HL-60/S4 treated with retinoic acid at 250 ng/mL for 4 days and 3 days (cell line): ENCODE measurements around the gene DENND1B.

ENCODE experiments used
- in situ Hi-C: fragments of 300-500 bp; cut with MboI; formaldehyde crosslinking; loops from 2 replicates; pipeline ENCODE4 v1.7.0; 2022; ENCODE audit warnings: low sequenced_read_pairs

The DENND1B gene

GRCh38 chr1:197481101-197481500, 294.2 kb downstream of the DENND1B start:
- in situ Hi-C loops = no loop called here

- in situ Hi-C loops = no loop called here
Observed at GRCh38 chr1:197480446-197480845, 294.8 kb downstream of the DENND1B start.

DNA sequence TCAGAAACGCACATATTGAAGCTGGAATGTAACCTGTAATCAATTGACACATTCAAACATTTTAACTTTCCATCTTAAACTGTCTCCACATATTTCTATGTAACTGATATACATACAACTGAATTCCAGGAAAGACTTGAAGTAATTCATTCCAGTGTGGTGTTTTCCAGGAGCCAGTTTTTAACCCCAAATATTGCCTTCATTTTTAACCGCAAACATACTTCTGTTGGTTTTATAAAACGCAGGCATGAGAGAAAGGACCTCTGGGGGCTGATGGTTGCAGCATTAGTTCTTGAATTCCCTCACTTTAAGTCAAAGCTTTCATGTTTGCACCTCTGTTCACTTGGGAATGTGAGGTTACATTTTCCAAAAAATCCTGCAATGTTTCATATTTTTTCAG, 303.1 kb downstream of the DENND1B start:
- in situ Hi-C loops = no loop called here

GRCh38 chr1:197471248-197471985, 303.9 kb downstream of the DENND1B start:
- in situ Hi-C loops = no loop called here

DNA sequence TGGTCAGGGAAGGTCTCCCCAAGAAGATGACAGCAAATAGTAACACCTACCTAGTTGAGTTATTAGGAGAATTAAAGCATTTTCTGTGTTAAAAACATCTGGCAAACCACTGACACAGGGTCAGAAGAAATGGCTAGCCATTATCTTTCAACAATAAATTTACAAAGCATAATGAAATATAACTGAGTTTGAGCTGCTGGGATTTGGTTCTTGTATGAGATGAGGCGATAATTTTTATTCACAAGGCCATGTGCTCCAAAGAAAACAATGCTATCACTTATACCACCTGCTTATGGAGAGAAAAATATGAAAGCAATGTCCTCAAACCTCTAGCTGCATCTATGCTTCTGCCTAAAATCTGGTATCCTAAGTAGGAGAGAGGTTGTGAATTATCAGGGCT, 304.9 kb downstream of the DENND1B start:
- in situ Hi-C loops = no loop called here

DNA sequence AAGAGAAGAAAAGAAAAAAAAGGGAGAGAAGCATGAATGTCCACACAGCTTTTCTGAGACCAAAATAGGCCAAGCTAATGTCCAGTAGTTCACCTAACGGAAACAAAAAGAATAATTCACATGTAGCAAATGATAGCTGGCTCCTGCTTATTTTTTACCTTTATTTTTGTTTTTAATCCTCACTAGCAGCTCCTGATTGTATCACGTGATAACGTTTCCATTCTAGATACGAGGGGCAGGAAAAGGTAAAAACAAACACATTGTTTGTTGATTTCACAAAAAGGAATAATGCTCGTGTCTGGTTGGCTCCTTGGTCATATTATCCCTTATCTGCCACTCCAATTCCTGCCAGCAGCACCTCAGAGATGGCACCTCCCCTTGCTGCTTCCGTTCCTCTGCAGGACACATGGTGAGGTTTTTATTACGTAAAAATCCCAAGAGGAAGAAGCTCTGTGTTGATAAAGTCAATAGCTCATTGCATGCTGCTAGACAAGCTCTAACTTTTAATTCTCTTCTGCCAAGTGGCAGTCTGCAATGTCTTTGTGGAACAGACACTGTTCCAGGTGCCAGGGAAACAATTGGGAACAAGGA, 305.6 kb downstream of the DENND1B start:
- in situ Hi-C loops = no loop called here

DNA sequence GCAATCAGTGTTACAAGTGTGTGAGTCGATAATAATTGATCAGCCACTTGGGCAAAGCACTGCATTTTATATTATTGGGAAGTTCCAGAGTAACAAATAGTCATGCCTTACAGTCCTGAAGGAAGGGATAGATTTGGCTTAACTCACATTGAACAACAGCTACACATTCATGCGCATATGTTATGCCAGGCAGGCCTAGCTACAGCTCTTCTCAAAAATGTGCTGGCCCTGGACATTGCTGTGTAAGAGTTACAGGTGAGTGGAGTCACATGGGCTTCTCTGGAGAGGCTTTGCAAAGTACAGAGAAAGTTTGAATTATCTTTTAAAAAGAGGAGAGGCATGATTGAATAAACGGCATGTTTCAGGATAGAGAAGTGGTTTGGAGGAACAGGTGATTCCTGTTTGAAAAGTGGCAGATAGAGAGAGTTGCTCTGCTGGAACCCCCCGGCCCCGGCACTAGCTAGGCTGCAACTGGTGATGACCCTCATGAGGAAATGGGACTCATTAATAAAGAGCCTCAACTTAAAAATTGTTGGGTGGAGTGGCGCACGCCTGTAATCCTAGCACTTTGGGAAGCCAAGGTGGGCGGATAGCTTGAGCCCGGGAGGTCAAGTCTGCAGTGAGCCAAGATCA, 306.6 kb downstream of the DENND1B start:
- in situ Hi-C loops = no loop called here

GRCh38 chr1:197467881-197468280, 307.4 kb downstream of the DENND1B start:
- in situ Hi-C loops = no loop called here

GRCh38 chr1:197466813-197467212, 308.5 kb downstream of the DENND1B start:
- in situ Hi-C loops = no loop called here

DNA sequence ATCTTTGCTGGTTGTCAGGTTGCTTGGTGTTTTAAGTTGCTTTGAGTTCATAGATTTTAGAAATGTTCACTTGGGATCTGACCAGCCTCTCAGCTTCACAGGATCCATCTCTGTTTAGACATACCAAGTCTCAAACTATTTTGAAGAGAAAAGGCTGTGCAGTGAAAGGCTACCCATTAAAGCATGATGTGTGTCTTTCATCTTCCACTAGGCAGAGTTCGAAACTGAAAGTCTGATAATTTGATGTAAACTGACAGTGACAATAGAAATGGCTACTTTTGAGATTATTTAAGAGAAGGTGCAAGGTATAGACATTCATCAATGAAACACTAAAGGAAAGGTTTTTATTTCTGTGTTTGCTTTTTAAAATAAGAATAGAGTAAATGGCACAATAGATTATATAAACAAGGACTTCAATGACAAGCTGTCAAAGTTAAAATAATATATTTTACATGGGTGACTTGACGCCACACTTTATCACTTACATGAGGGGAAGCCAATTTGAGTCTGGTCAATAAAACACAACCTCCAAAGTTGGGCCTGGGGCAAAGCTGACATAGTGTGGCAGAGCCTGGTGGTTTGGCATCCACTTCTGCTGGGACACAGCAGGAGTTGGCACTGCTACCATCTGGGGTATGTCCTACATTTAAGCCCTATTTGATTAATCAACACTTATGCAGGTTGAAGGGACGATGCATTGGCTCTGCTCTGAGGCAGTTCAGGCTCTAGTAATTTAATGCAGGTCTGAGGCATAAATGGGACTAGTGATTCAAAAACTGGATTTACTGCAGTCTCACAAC, 309.6 kb downstream of the DENND1B start:
- in situ Hi-C loops = no loop called here

DNA sequence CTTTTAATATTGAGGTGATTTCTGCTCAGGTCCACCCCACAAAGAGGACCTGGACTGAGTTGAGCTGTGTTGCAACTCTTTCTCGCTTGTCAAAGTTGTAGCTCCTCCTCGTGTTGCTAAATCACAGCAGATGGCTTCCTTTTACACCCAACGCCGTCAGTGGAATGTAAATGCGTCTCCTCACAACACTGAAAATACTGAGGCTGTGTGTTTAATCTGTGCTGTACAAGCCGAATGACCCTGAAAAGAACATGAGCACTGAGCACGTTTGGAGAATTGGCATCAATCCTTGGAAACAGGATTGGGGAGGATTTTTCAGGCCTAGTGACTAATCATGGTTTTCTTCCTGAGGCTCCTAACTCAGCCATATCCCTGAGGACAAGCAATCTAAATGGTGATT, 311.2 kb downstream of the DENND1B start:
- in situ Hi-C loops = no loop called here

- in situ Hi-C loops = no loop called here
Observed at GRCh38 chr1:197463142-197463541, 312.1 kb downstream of the DENND1B start.

GRCh38 chr1:197462539-197462938, 312.7 kb downstream of the DENND1B start:
- in situ Hi-C loops = no loop called here
